Middle frontal gyrus (tissue), 1 donor: ENCODE measurements around the gene CA5A.
A peak's percentile ranks its signal among the peaks of the same experiment; 100 is the strongest.
"Not testable (repeated sequence)": the region's sequence is repeated elsewhere in the genome, so short reads cannot be mapped to it uniquely, and the experiment has no call there.

Source experiments
- DNase-seq: peaks from one replicate; pipeline ENCODE4 v3.0.0-alpha.2; 2015; ENCODE audit warnings: low spot score; ENCODE audit errors: extremely low spot score

Gene CA5A

GRCh38 chr16:87949071-87949744, 12.9 kb upstream of the CA5A start:
- no peak for DNase-seq

GRCh38 chr16:87948735-87949070, 12.4 kb upstream of the CA5A start:
- no peak for DNase-seq

DNA sequence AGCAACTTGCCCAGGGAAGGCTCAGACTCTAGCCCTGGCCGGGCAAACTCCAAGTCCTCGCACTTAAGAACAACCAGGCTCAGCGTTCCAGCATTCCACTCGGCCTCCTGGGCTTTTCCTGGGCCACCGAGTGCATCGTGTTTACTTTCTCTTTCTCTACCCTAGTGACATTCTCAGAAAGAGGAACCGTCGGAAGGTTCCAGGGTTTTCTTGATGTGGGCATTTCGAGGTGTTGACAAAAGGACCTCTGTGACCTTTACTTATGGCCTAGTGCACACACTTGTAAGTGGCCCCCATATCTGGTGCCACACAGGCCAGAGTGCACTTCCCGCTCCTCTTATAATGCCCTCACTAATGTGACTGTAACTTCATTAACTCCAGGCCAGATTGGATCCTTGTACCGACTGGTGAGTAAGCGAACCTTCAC, 11.8 kb upstream of the CA5A start:
- no peak for DNase-seq

- no peak for DNase-seq
Measured at GRCh38 chr16:87947356-87948118, 11.2 kb upstream of the CA5A start.

DNA sequence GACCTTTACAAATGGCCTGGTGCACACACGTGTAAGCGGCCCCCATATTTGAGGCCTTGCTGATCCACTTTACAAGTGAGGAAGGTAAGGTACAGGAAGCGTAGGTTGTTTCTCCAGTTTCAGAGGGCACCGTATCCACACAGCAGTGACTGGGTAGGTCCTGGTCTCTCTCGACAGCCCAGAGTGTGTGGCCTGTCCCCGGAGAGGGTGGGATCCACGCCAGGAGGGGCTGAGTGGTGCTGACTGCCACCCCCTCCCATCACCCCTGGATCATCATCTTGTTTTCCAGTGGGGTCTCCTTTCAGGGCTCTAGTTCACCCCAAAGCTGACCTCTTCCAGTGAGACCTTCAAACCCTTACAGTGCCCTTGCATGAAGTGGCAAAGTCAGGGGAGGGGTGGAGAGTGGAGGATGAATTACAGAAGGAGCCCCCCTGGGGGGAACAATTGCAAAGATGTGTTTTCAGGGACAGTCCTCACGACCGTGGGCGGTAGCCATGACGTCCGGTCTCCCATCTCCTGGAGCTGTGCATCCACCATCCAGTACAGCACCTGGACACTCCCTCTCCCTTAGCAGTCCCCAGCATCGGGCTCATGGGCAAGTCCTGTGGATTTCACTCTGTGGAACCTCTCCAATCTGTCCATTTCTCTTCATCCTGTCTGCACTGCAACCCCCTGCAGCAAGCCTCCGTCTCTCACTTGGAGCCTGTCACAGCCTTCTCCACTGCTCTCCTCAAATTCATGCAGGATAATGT, 10.4 kb upstream of the CA5A start:
- no peak for DNase-seq

DNA sequence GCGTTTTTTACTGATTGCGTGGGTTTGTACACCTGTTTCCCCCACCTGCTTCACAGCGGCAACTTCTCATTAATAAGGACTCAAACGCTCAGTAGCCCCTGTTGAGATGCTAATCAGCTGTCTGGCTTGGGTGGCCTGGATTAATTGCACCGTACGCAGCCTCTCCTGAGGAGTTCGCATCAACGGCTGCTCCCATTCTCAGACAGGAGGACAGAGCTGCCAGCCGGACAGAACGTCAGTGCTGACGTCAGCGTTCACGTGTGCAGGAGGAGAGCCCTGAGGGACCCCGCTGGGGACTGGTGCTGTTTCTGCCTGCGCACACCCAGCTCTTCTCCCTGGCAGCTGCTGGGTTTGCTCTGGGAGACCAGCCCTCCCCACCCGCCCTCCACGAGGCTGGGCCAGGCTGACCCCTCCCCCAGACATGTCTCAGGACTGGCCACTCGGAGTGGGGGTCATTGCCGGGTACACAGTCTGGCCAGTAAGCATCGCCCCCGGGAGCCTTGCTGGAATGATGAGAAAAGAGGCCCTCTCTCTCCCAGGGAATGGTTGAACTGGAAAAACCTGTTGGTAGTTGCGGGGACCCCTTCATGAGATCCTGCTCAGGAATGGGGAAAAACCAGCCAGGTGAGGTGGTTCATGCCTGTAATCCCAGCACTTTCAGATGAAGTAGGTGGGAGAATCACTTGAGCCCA, 9.2 kb upstream of the CA5A start:
- DNase-seq: peak; percentile 81

DNA sequence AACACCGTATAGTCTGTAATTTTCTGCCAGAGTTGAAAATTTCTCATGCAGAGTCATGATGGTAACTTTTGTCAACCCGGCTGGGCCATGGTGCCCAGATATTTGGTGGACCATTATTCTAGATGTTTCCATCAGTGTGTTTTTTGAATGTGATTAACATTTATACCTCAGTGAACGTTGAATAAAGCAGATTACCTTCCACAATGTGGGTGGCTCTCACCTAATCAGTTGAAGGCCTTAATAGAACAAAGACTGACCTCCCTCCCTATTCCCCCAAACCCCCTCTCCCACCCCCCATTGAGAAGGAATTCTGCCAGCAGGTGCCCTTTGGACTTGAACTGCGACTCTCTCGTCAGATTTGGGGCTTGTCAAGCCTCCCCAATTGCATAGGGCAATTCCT, 6.4 kb upstream of the CA5A start:
- no peak for DNase-seq

GRCh38 chr16:87939562-87940423, 3.5 kb upstream of the CA5A start:
- no peak for DNase-seq

GRCh38 chr16:87938412-87938949, 2.2 kb upstream of the CA5A start:
- no peak for DNase-seq

DNA sequence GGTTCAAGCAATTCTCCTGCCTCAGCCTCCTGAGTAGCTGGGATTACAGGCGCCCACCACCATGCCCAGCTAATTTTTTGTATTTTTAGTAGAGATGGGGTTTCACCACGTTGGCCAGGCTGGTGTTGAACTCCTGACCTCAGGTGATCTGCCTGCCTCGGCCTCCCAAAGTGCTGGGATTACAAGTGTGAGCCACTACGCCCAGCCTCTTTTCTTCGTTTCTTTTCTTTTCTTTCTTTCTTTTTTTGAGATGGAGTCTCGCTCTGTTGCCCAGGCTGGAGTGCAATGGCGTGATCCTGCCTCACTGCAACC, 858 bp upstream of the CA5A start:
- DNase-seq: not testable (repeated sequence)

- DNase-seq: not testable (repeated sequence)
Measured at GRCh38 chr16:87936016-87936374, 334 bp downstream of the CA5A start.

- DNase-seq: not testable (repeated sequence)
Measured at GRCh38 chr16:87934752-87935425, 1.4 kb downstream of the CA5A start.

DNA sequence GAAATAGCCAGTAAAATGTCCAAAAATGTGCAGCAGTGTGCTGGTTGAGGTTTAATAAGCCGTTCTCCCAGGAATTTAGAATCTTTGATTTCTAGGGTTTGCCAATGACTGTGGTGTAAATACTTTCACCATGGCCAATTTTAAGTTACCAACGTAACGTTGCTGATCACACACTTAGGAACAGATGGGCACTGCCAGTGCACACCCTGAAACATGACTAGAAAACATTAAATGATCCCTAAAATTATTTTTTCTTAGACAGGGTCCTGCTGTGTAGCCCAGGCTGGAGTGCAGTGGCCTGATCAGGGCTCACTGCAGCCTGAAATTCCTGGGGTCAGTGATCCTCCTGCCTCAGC, 3.2 kb downstream of the CA5A start:
- DNase-seq: no peak

- DNase-seq: not testable (repeated sequence)
Measured at GRCh38 chr16:87932475-87933139, 3.7 kb downstream of the CA5A start.

DNA sequence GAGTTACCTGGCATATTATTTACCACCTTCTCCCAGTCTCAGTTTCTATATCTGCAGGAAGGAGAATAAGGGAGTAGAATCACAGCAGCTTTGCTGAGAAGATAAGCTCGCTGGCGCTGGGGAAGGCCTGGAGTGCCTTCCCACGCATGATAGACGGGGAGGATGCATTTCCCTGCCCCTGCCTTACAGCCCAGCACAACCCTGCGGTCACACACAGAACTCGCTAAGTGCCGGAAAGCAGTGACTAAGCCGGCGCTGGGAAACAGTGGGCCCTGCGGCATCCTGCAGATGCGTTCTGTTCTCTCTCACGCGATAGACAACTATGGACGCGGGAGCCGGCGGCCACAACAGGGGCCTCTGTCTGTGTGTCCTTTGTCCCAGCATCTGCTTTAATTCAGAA, 4.8 kb downstream of the CA5A start:
- DNase-seq: no peak

- no peak for DNase-seq
Measured at GRCh38 chr16:87930456-87930855, 5.9 kb downstream of the CA5A start.

DNA sequence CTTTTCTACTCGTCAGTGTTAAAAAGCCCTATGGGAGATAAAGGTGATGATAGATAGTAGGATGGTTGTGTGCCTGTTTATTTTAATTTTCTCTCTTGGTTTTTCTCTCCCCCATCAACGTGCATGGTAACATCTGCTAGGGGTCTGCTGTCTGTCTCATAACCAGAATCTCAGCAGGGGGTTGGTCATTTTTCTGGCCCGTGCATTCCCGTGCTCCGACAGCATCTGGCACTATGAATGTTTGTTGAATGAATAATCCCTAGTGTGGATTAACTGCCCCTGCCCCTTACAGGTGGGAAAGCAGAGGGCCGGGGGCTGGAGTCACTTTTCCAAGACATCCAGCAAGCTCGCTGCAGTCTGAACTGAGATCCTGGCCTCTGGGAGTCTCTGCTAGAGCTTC, 6.3 kb downstream of the CA5A start:
- no peak for DNase-seq

GRCh38 chr16:87927195-87927562, 9.2 kb downstream of the CA5A start:
- DNase-seq: no peak

GRCh38 chr16:87926246-87927194, 9.8 kb downstream of the CA5A start:
- no peak for DNase-seq
